Brain pericyte (primary cell): ENCODE results near the gene USP6NL.

Experiments
- DNase-seq: peaks from one replicate; pipeline ENCODE4 v3.0.0-alpha.2; 2012; ENCODE audit warnings: low read depth, low spot score

The USP6NL gene

GRCh38 chr10:11479300-11479699 lies 132.2 kb downstream of the USP6NL start:
- no peak for DNase-seq

GRCh38 chr10:11478807-11479206 lies 132.6 kb downstream of the USP6NL start:
- DNase-seq: no peak

- no peak for DNase-seq
These were observed 135.5 kb downstream of the USP6NL start for GRCh38 chr10:11475831-11476434.

GRCh38 chr10:11473128-11473760 lies 138.2 kb downstream of the USP6NL start:
- DNase-seq: no peak

- DNase-seq: peak; percentile 16
These were observed 139.2 kb downstream of the USP6NL start for GRCh38 chr10:11472158-11472753.

GRCh38 chr10:11469575-11470391 lies 141.7 kb downstream of the USP6NL start:
- DNase-seq: no peak

- no peak for DNase-seq
These were observed 143.2 kb downstream of the USP6NL start for GRCh38 chr10:11468126-11468742.

GRCh38 chr10:11465406-11465805 lies 146.0 kb downstream of the USP6NL start:
- no peak for DNase-seq

GRCh38 chr10:11463111-11463510 lies 148.3 kb downstream of the USP6NL start:
- DNase-seq: no peak

GRCh38 chr10:11462071-11462470 lies 149.4 kb downstream of the USP6NL start:
- no peak for DNase-seq

GRCh38 chr10:11457336-11457735 lies 154.1 kb downstream of the USP6NL start:
- DNase-seq: no peak

- DNase-seq: no peak
These were observed 156.4 kb downstream of the USP6NL start for GRCh38 chr10:11454958-11455566.

- no peak for DNase-seq
These were observed 157.3 kb downstream of the USP6NL start for GRCh38 chr10:11454160-11454559.

GRCh38 chr10:11451640-11452260 lies 159.7 kb downstream of the USP6NL start:
- DNase-seq: no peak

- no peak for DNase-seq
These were observed 161.0 kb downstream of the USP6NL start for GRCh38 chr10:11450427-11450826.

GRCh38 chr10:11449761-11450160 lies 161.7 kb downstream of the USP6NL start:
- no peak for DNase-seq

- DNase-seq: no peak
These were observed 162.8 kb downstream of the USP6NL start for GRCh38 chr10:11448545-11449244.

GRCh38 chr10:11448190-11448544 lies 163.3 kb downstream of the USP6NL start:
- no peak for DNase-seq

GRCh38 chr10:11447586-11447985 lies 163.9 kb downstream of the USP6NL start:
- no peak for DNase-seq

- no peak for DNase-seq
These were observed 164.6 kb downstream of the USP6NL start for GRCh38 chr10:11446864-11447263.
